HL-60/S4 treated with phorbol 12-myristate 13-acetate at 8.2 ng/mL for 4 days and 3 days (cell line): Measurements from ENCODE around the gene CCNQ.

Experiments used
- in situ Hi-C: fragments of 300-500 bp; cut with MboI; formaldehyde crosslinking; loops from 2 replicates; pipeline ENCODE4 v1.15.0; 2022; ENCODE audit warnings: low sequenced_read_pairs

The CCNQ gene

GRCh38 chrX:153578200-153578835 is 20.6 kb downstream of the CCNQ start:
- in situ Hi-C loops, result no loop called here

- in situ Hi-C loops, result no loop called here
These were observed 22.0 kb downstream of the CCNQ start for GRCh38 chrX:153576961-153577360.

GRCh38 chrX:153576239-153576870 is 22.6 kb downstream of the CCNQ start:
- in situ Hi-C loops, result no loop called here

GRCh38 chrX:153573984-153574383 is 25.0 kb downstream of the CCNQ start:
- in situ Hi-C loops, result no loop called here

GRCh38 chrX:153572601-153573000 is 26.3 kb downstream of the CCNQ start:
- in situ Hi-C loops, result no loop called here

GRCh38 chrX:153571534-153571908 is 27.4 kb downstream of the CCNQ start:
- in situ Hi-C loops, result no loop called here

GRCh38 chrX:153569475-153569874 is 29.5 kb downstream of the CCNQ start:
- in situ Hi-C loops, result no loop called here

- in situ Hi-C loops, result no loop called here
These were observed 30.4 kb downstream of the CCNQ start for GRCh38 chrX:153568451-153569011.

- in situ Hi-C loops, result no loop called here
These were observed 32.9 kb downstream of the CCNQ start for GRCh38 chrX:153565996-153566580.

- in situ Hi-C loops, result no loop called here
These were observed 34.8 kb downstream of the CCNQ start for GRCh38 chrX:153564047-153564606.

- in situ Hi-C loops, result no loop called here
These were observed 36.4 kb downstream of the CCNQ start for GRCh38 chrX:153562546-153562945.

- in situ Hi-C loops, result no loop called here
These were observed 37.6 kb downstream of the CCNQ start for GRCh38 chrX:153561337-153561736.

GRCh38 chrX:153560466-153560865 is 38.5 kb downstream of the CCNQ start:
- in situ Hi-C loops, result no loop called here

GRCh38 chrX:153560000-153560399 is 38.9 kb downstream of the CCNQ start:
- in situ Hi-C loops, result loop anchor here (10.0 kb wide), 1 partner anchor 105 kb away; no protein-coding TSS in a partner anchor

GRCh38 chrX:153557618-153558355 is 41.2 kb downstream of the CCNQ start:
- in situ Hi-C loops, result loop anchor here (10.0 kb wide), 1 partner anchor 107 kb away; no protein-coding TSS in a partner anchor

GRCh38 chrX:153556767-153557166 is 42.2 kb downstream of the CCNQ start:
- in situ Hi-C loops, result loop anchor here (10.0 kb wide), 1 partner anchor 108 kb away; no protein-coding TSS in a partner anchor

GRCh38 chrX:153554519-153555167 is 44.3 kb downstream of the CCNQ start:
- in situ Hi-C loops, result loop anchor here (10.0 kb wide), 1 partner anchor 110 kb away; no protein-coding TSS in a partner anchor

- in situ Hi-C loops, result loop anchor here (10.0 kb wide), 1 partner anchor 114 kb away; no protein-coding TSS in a partner anchor
These were observed 47.8 kb downstream of the CCNQ start for GRCh38 chrX:153551135-153551534.

GRCh38 chrX:153549807-153550206 is 49.1 kb downstream of the CCNQ start:
- in situ Hi-C loops, result loop anchor here (10.0 kb wide), 1 partner anchor 115 kb away; no protein-coding TSS in a partner anchor

GRCh38 chrX:153549231-153549630 is 49.7 kb downstream of the CCNQ start:
- in situ Hi-C loops, result no loop called here
